GM19351 (cell line): ENCODE data around the gene KRTAP10-2.
"Not testable (repeated sequence)": the region's sequence is repeated elsewhere in the genome, so short reads cannot be mapped to it uniquely, and the experiment has no call there.

Experiments used
- ATAC-seq: cut with Tn5 transposase; IDR thresholded peaks from one replicate; pipeline ENCODE4 v1.9.1; 2021; ENCODE audit warnings: mild to moderate bottlenecking, moderate library complexity; ENCODE audit not compliant: unreplicated experiment

Gene KRTAP10-2

GRCh38 chr21:44583089-44583799 lies 31.9 kb upstream of the KRTAP10-2 start:
- no peak for ATAC-seq

- ATAC-seq, result no peak
Observed at GRCh38 chr21:44582055-44582454, 30.8 kb upstream of the KRTAP10-2 start.

GRCh38 chr21:44581158-44581557 lies 29.9 kb upstream of the KRTAP10-2 start:
- ATAC-seq, result no peak

- not testable (repeated sequence) for ATAC-seq
Observed at GRCh38 chr21:44580231-44580821, 29.0 kb upstream of the KRTAP10-2 start, which contains the start of gene KRTAP10-5. Gene KRTAP10-5 (minus strand): TSS chr21:44580604. CDS start chr21:44580578, 26 bp downstream.

GRCh38 chr21:44579833-44580144 lies 28.5 kb upstream of the KRTAP10-2 start:
- ATAC-seq, result no peak

GRCh38 chr21:44579056-44579832 lies 27.9 kb upstream of the KRTAP10-2 start:
- ATAC-seq, result no peak

GRCh38 chr21:44578371-44579055 lies 27.2 kb upstream of the KRTAP10-2 start:
- ATAC-seq, result no peak

GRCh38 chr21:44576025-44576420 lies 24.7 kb upstream of the KRTAP10-2 start:
- no peak for ATAC-seq

- ATAC-seq, result no peak
Observed at GRCh38 chr21:44575307-44576024, 24.2 kb upstream of the KRTAP10-2 start.

- ATAC-seq, result no peak
Observed at GRCh38 chr21:44574457-44575306, 23.4 kb upstream of the KRTAP10-2 start.

- not testable (repeated sequence) for ATAC-seq
Observed at GRCh38 chr21:44573630-44574456, 22.5 kb upstream of the KRTAP10-2 start, which contains the start of gene KRTAP10-4. Gene KRTAP10-4 (plus strand): TSS chr21:44573729. CDS start chr21:44573759, 30 bp downstream.

GRCh38 chr21:44572959-44573583 lies 21.8 kb upstream of the KRTAP10-2 start:
- no peak for ATAC-seq

GRCh38 chr21:44571844-44572782 lies 20.8 kb upstream of the KRTAP10-2 start:
- ATAC-seq, result no peak

GRCh38 chr21:44571296-44571695 lies 20.0 kb upstream of the KRTAP10-2 start:
- no peak for ATAC-seq

GRCh38 chr21:44569861-44570517 lies 18.7 kb upstream of the KRTAP10-2 start:
- ATAC-seq, result no peak

- ATAC-seq, result no peak
Observed at GRCh38 chr21:44568667-44569556, 17.6 kb upstream of the KRTAP10-2 start.
